MV-4-11 (cell line): Measurements from ENCODE around the gene PPP2R3B.
"Not testable (repeated sequence)": the region's sequence is repeated elsewhere in the genome, so short reads cannot be mapped to it uniquely, and the experiment has no call there.

Experiments used
- DNase-seq: peaks from one replicate; lab custom pipeline; 2025; lab: John Stamatoyannopoulos, UW

The PPP2R3B gene

DNA sequence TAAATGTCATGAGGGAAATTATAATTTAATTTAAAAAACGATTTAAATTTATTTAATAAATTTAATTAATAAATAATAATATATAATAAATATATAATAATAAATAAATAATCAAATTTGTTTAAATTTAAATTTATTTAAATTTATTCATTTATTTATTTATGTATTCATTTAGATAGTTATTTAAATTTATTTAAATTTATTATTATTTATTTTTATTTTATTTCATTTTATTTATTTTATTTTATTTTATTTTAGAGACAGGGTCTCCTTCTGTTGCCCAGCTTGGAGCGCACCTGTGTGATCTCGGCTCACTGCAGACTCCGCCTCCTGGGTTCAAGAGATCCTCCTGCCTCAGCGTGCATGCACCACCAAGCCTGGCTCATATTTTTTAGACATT is 18.4 kb upstream of the PPP2R3B start:
- no peak for DNase-seq

DNA sequence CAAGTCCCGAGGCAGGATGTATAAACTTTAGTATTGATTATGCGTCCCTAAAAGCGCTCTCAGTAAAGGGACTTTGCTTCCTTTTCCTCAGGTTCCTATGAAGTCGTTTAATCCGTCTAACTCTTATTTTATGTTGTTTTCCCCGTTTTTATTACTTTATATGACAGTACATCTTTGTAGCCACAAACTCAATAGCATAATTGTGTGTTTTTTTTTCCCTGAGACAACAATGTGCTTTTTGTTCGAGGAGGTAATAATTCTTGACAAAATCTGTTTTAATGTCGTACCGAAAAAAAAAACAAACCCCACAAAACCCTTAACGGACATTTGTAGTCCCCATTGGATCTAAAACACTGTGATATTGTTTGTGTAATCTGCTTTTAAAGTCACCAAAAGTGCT is 17.9 kb upstream of the PPP2R3B start:
- no peak for DNase-seq

DNA sequence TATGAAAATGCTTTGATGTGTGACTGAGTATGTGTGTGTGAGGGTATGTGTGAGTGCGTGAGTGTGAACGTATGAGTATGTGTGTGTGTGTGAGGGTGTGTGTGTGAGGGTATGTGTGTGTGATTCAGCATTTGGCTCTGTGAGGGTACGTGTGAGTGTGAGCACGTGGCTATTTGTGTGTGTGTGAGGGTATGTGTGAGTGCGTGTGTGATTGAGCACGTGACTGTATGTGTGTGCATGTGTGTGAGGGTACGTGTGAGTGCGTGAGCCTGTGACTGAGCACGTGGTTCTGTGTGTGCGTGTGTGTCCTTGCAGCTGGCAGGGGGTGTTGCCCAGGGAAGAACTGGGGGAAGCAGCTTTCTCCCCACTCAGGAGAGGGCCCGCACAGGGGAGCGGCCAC is 16.1 kb upstream of the PPP2R3B start:
- no peak for DNase-seq

DNA sequence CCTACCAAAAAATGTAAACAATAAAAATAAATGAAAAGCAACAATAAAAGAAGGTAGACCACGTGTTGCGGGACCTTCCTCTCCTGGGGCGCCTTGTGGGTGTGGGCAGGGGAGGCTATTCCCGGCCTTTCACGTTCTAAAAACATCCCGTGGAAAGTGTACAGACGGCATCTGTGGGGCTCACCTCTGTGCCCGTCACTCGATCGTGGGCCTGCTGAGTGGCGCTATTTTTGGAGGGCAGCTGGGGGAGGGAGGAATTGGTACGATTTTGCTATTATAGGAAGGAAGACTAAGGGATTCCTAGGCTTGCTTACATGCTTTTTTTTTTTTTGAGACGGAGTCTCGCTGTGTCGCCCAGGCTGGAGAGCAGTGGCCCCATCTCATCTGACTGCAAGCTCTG is 13.6 kb upstream of the PPP2R3B start:
- no peak for DNase-seq

DNA sequence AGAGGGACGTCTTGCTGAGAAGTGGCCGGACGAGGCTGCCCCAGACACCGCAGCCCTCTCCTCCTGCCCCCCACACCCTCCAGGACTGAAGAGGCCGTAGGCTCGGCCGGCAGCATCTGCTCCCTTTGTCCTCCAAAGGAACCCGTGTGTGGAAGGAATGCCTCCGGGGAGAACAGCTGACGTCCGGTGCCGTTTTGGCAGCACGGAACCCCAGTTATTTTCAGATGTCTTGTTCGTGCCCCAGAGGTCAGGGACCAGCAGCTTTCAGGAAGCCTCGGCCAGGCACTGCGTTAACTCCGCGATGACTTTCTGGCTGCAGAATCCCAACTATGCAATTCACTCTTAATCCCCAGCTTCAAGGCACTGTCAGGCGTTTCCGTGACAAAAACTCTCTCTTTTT is 10.9 kb upstream of the PPP2R3B start:
- DNase-seq: no peak

DNA sequence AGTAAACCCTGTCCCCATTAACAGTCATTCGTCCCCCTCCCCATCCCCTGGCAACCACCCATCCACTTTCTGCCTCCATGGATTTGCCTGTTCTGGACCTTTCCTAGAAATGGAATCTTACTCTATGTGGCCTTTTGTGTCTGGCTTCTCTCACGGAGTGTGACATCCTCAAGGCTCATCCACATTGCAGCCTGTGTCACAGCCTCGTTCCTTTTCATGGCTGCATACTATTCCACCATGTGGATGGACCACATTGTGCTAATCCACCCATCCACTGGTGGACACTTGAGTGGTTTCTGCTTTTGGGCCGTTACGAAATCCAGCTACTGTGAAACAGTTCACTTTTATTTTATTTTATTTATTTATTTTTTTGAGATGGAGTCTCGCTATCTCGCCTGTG is 8.1 kb upstream of the PPP2R3B start:
- no peak for DNase-seq

DNA sequence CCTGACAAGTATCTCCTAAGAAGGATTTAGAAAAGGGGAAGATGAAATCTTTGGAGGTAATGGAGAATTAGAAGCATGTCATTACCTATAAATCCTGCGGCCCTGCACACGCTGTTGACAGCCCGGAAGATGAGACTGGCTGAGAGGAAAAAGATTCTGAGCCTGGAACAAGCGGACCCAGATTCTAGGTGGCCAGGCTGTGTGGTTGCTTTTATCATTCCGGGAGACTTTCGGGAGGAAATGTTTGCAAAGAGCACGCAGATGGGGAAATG is 5.8 kb upstream of the PPP2R3B start:
- DNase-seq: no peak

DNA sequence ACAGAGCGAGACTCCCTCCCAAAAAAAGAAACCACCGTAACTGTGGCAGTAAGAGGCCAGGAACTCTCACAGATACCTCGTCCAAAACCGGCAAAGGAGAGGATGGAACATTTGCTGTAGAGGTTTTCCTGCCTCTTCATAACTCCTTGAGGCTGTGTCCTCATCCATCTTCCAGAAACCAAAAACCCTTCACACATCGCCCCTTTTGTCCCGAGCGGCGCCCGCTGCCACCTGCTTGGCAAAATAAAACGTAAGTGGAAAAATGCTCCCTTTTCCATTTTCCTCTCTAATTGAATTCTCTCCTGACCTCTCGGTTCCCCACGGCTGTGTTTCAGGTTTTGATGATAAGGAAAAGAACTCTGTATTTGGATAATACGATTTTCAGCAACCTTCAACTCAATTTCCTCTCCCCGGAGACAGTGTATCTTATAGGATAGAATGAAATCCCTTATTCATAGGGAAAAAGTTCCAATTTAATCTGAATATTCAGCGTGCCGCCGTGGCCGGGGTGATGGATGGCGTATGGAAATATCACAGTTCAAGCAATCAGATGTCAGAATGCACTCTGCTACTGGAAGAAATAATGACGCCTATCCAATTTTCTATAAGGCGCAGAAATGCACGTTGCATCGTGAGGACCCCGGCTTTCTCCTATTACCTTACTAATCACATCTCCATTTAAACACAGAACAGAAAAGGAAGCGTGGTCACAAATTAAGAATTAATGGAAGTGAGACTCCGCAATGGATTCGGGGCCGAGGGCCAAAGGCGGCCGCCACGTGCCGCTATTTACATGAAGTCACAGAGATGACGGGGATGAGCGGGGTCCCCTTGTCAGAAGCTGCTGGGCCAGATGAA is 5.2 kb upstream of the PPP2R3B start:
- DNase-seq: no peak

DNA sequence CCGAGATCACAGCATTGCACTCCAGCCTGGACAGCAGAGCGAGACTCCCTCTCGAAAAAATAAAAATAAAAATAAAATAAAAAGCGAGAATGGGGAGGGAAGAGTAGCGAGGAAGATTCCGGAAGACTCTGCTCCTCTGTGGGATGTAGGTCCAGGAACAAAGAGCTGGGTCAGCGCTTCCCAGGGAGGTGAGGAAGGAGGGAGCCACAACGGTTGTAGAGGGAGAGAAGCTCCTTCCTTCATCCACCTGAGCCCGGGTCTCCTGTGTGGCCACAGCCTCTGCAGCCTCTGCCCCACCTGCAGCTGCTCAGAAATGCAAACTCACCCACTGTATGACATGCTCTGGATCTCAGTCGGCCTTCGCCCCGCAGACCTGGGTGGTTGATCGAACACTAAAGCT is 3.8 kb upstream of the PPP2R3B start:
- DNase-seq: no peak

DNA sequence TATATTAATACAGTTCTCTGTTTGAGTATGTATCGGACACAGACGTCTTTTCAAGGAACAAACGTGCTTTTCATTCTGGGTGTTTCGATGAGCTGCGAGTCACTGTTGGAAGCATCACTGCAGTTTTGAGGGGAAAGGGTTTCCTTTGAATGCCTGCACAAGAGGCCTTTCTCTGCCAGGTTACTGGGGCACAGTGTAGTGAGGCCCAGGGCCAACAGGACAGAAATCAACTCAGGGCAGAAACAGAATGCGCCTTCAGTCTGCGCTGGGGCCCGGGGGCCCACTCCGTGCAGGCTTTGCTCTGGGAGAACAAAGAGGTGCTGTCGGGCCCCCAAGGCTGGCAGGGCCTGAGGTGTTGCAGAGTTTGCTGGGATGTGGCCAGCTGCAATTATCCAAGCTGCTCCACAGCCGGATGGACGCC is 2.3 kb upstream of the PPP2R3B start:
- DNase-seq: no peak

DNA sequence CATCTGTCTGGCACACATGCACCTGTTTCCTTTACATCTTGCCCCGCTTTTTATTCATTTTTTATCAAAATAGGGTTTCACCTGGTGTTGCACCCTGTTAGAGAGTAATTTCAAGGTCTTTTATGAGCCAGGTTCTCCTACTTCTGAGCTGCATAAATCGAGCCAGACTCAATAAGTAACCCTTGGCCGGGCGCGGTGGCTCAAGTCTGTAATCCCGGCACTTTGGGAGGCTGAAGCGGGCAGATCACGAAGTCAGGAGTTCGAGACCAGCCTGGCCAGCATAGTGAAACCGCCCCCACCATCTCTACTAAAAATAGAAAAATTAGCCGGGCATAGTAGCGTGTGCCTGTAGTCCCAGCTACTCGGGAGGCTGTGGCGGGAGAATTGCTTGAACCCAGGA is 1.0 kb upstream of the PPP2R3B start:
- DNase-seq: no peak

DNA sequence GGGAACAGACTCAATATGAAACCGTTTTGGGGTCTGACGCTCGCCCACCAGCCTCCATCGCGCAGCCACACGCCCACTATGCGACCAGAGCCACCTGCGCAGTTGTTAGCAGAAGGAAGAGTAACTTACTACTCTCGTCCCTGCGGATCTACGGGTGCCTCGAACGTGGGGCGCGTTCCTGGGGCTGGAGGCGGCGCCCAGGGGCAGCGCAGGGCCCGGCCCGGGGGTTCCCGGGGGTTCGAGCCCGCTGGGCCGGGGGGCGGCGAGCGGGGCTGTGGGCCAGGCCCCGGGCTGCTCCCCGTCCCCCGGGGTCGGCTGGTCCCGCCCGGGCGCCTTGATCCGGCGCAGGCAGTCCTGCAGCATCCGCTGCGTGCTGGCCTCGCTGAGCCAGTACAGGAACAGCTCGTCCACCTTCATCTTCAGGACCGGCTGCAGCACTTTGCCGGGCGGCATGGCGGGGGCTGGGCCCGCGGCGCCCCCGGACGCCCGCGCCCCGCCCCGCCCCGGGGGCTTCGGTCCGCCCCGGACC is 404 bp downstream of the PPP2R3B start:
- DNase-seq: no peak

DNA sequence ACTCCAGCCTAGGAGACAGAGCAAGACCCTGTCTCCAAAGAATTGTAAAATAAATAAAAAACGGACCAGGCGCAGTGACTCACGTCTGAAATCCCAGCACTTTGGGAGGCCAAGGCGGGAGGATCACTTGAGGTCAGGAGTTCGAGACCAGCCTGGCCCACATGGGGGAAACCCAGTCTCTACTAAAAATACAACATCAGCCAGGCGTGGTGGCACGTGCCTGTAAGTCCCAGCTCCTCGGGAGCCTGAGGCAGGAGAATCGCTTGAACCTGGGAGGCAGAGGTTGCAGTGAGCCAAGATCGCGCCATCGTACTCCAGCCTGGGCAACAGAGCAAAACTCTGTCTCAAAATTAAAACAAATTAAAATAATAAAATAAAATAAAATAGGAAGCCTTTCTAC is 971 bp downstream of the PPP2R3B start:
- not testable (repeated sequence) for DNase-seq

DNA sequence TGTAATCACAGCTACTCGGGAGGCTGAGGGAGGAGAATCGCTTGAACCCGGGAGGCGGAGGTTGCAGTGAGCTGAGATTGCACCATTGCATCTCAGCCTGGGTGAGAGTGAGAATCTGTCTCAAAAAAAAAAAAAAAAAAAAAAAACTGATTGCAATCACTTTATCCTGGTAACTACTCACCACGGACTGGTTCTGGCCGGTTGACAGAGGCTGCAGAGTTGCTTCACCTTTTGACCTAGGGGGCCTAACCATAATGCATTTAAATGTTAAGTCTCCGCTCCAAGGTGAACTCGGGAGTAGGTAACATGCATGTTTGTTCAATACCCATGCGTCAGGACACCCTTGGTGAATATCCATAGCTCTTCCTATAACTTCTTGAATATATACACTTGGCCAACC is 1.8 kb downstream of the PPP2R3B start:
- DNase-seq: no peak

DNA sequence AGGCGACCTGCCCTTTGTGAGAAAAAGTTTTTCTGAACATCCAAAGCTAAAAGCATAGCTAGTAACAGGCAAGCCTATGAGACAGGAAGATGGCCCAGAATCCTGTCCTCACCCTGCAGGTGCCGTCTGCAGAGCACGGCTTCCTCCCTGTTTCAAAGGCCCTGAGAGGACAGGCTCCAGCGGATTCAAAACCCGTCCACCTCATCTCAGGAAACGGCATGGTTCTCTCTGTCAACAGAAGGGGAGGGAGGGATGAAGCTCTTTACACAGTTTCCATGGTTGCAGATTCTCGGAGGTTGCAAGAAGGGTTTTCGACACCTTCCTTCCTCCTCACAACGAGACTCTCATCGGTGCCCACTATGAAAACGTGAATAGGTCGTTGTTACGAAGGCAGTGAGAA is 8.3 kb downstream of the PPP2R3B start:
- DNase-seq: no peak

DNA sequence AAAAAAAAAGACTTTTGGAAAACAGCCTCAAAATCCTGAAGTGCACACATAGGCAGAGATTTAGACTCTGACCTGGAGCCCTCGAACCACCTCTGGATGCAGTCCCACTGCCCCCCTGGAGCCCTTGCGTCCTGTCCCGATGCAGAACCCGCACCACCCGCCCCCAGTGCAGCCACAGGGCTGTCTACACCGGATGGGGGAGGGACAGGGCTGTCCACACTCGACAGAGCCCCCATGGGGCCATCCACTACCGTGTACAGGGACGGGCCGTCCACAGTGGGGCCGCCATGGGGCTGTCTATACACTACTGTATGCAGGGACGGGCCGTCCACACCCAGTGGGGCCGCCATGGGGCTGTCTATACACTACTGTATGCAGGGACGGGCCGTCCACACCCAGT is 10.5 kb downstream of the PPP2R3B start:
- DNase-seq: not testable (repeated sequence)

DNA sequence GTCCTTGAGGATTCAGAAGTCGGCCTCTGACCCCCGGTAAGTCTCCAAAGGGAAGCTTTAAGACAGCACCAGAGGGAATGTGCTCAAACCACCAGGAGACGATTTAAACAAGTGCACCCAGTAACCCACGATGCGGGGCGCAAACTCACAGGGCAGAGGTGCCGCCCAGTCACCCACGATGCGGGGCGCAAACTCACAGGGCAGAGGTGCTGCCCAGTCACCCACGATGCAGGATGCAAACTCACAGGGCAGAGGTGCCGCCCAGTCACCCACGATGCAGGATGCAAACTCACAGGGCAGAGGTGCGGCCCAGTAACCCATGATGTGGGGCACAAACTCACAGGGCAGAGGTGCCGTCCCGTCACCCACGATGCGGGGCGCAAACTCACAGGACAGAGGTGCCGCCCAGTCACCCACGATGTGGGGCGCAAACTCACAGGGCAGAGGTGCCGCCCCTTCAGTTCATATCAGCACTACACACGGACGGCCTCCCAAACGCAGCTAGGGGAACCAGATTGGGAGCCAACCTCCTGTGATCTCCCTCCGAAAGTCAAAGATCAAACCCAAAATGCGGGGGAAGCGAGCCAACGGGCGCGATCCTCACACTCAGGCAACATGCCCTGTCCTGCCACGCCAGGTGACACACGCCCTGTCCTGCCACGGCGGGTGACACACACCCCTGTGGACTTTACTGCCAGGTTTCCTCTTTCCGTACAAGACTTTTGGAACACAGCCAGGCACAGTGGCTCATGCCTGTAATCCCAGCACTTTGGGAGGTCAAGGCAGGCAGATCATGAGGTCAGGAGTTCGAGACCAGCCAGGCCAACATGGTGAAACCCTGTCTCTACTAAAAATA is 11.3 kb downstream of the PPP2R3B start:
- no peak for DNase-seq

DNA sequence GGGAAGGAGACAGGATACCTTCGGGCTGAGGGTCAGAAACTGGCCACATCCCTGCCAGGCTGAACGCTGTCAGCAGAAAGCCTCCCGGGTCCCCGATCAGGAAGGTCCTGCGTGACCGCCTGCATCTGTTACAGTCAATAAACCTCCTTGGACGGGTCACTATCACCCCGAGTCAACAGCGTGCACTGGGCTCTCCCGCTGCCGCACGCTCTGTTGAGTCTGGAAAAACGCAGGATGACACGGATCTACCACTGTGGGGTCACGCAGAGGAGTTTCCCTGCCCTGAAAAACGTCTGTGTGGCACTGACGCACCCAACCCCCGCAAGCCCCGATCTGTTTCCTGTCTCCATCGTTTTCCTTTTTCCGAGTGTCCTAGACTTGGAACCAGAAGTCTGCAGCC is 12.1 kb downstream of the PPP2R3B start:
- DNase-seq: no peak

DNA sequence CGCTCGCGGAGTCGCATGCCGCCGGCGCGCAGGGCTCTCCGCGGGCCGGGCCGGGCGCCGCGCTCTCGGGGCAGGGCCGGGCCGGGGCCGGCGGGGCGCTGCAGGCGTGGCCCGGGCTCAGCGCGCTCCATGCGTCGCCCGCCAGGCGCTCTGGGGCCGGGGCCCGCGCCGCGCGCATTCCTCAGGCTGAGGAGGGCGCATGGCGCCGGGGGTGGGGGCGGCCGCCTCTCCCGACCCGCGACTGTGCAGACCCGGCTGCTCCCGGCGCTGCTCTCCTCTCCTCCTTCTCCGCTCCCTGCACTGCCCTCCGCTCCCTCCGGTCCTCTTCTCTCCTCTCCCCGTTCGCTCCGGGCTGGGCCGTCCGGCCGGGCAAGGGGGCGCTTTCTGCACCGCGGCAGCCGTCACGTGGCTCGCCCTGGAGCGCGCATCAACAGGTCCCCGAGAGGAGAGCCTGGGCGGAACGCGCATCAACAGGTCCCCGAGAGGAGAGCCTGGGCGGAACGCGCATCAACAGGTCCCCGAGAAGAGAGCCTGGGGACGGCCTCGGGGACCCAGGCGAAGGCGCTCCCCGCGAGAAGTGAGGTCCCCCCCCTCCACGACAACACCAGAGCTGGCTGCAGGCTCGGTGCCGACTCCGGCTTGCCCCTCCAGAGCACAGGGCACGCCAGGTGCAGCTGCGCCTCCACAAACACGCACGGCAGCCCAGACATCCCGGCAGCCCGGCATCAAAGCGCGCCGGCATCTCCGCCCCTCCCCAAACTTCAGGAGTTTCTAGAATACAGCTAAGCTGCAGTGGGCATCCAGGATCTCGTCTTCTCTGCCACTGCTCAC is 12.9 kb downstream of the PPP2R3B start:
- DNase-seq: no peak

DNA sequence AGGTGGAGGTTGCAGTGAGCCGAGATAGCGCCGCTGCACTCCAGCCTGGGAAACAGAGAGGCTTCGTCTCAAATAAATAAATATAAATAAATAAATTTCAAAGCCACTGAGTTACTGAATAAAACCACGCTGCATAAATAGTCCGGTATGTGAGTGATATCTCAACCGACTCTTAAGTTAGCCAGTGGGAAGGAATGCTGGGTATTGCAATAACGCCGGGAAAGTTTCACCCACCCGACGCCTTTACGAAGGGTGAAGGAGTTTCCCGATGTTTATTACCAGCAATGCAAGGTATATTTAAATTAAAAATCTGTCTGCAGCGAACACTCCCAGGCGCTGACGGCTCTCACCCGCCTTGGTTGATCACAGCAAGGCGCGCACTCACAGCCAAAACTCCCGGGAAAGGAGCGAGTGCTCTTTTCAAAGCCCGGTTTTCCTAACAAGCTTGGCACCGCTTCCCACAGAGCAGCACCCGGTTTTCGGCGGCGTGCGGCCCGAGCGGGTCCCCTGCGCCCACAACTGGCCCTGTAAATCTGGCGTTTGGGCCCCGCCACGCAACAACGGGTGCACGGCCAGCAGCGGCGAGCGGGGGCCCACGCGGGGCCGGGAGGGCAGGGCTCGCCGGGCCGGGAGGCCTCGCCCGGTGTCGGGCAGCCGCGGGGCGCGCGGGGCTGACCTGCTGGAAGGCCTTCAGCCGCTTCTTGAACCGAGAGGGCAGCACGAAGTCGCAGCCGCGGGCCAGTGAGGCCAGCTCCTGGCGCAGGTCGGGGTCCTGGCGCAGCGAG is 13.7 kb downstream of the PPP2R3B start:
- no peak for DNase-seq

DNA sequence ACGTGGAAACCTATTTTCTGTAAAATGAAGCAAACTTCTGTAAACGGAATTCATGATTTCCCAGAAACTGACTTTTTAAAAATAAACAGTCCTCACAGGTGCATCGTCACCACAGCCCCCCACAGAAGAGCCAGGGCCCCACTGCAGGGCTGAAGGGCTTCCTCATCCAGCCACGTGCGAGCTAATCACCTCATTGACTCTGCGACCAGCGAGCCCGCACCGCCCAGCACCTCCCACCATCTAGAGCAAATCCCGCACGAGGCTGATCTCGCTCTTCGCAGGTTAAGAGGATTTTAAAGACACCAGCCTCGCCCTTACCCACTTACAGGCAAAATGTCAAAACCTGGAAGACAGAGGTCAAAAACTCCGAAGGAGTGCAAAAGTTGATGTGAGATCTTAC is 14.8 kb downstream of the PPP2R3B start:
- DNase-seq: no peak
